ENCODE data around the gene CAMTA2. TPM values are rescaled to one million over a fixed set of nuclear protein-coding genes. Genes with fewer than 3 reads are reported as not detected.

The CAMTA2 gene
- total RNA-seq, 3 donors from 2014 or later: 87.8 to 141 (median 101) TPM

DNA sequence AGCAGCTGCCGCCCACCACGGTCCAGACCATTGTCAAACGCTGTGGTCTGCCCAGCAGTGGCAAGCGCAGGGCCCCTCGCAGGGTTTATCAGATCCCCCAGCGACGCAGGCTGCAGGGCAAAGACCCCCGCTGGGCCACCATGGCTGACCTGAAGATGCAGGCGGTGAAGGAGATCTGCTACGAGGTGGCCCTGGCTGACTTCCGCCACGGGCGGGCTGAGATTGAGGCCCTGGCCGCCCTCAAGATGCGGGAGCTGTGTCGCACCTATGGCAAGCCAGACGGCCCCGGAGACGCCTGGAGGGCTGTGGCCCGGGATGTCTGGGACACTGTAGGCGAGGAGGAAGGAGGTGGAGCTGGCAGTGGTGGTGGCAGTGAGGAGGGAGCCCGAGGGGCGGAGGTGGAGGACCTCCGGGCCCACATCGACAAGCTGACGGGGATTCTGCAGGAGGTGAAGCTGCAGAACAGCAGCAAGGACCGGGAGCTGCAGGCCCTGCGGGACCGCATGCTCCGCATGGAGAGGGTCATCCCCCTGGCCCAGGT, 34.8 kb upstream of the CAMTA2 start:
- no peak for ATAC-seq
- peaks cover 4% of the 10 kb centered on the region for H3K4me1 Mint-ChIP-seq (ENCODE audit: low read depth)

DNA sequence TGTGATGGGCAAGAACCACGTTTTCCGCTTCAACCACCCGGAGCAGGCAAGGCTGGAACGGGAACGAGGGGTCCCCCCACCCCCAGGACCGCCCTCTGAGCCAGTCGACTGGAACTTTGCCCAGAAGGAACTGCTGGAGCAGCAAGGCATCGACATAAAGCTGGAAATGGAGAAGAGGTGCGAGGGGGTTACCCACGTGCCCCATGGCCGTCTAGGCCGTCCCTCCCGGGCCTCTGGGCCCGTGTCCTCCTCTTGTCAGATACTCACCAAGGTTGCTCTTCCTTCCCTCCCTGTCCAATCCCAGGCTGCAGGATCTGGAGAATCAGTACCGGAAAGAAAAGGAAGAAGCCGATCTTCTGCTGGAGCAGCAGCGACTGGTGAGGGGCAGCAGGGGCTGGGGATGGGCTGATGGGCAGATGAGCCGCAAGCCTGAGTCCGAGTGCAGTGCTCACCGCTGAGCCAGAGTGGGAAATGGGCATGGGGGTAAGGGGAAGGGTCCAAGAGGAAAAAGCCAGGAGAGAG, 33.1 kb upstream of the CAMTA2 start:
- DNase-seq (no peak), ATAC-seq (no peak)
- Mint-ChIP-seq H3K4me1 (ENCODE audit: low read depth) (peaks cover 6% of the 10 kb centered on the region), H3K36me3 (ENCODE audit: insufficient read depth) (peaks cover 10% of the 10 kb centered on the region), H3K27me3 (ENCODE audit: low read depth) (no peaks in the 10 kb centered on the region), H3K9me3 (no peaks in the 10 kb centered on the region), H3K4me3 (no peak overlapping the region)

More for the DNA sequence above, 34.8 kb upstream of the CAMTA2 start:
- H3K4me3 Mint-ChIP-seq: no peak overlapping the region
- no peaks in the 10 kb centered on the region for H3K9me3 Mint-ChIP-seq
- H3K27me3 Mint-ChIP-seq (ENCODE audit: low read depth): no peaks in the 10 kb centered on the region
- peaks cover 10% of the 10 kb centered on the region for H3K36me3 Mint-ChIP-seq (ENCODE audit: insufficient read depth)
- DNase-seq: no peak

DNA sequence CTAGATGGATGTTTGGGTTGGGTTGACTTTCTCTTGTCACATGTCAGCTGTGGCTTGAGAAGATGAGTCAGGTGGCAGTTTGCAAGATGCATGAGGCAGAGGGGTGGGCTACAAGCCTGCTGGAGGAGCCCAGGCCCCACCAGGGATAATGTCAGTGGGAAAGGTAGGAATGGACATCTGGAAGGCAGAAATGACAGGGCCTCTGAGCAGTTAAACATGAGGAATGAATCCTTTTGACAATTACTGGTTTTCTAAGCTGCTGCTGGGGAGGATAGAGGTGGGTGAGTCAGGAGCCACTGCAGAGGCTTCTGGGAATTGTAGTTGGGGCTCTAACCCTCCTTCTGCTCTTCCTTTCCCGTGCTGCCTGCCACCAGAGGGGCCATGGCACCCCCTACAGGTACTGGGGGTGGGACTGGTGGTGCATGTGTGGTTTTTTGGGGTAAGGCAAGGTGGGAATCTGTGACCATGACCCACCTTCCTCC, 32.0 kb upstream of the CAMTA2 start:
- DNase-seq (peak; percentile 32), ATAC-seq (peak; percentile 94 to 96)
- H3K9me3 Mint-ChIP-seq: no peaks in the 10 kb centered on the region
- H3K4me1 Mint-ChIP-seq (ENCODE audit: low read depth): peaks cover 6% of the 10 kb centered on the region
- H3K36me3 Mint-ChIP-seq (ENCODE audit: insufficient read depth): peaks cover 10% of the 10 kb centered on the region
- H3K4me3 Mint-ChIP-seq: no peak overlapping the region
- H3K27me3 Mint-ChIP-seq (ENCODE audit: low read depth): no peaks in the 10 kb centered on the region

DNA sequence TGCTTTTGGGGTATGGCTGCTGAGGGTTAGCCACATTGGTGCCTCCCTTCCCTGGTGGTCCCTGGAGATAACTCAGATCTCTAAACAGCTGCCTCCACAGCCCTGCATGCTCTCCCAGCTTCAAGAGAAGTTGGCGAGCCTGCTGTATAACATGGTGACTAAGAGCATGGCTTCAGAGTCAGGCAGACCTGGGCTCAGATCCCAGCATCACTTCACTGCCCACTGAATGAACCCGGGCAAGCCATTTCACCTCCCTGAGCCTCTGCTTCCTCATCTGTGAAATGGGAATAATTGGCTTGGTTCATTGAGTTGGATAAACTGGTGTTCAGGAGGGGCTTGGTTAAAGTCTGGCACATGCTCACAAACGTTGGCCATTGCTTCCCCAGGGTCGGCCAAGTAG, 26.9 kb upstream of the CAMTA2 start:
- Mint-ChIP-seq H3K27me3 (ENCODE audit: low read depth) (no peaks in the 10 kb centered on the region), H3K4me3 (no peak overlapping the region), H3K36me3 (ENCODE audit: insufficient read depth) (peaks cover 10% of the 10 kb centered on the region), H3K9me3 (no peaks in the 10 kb centered on the region), H3K4me1 (ENCODE audit: low read depth) (peaks cover 9% of the 10 kb centered on the region)
- DNase-seq (no peak), ATAC-seq (no peak)

DNA sequence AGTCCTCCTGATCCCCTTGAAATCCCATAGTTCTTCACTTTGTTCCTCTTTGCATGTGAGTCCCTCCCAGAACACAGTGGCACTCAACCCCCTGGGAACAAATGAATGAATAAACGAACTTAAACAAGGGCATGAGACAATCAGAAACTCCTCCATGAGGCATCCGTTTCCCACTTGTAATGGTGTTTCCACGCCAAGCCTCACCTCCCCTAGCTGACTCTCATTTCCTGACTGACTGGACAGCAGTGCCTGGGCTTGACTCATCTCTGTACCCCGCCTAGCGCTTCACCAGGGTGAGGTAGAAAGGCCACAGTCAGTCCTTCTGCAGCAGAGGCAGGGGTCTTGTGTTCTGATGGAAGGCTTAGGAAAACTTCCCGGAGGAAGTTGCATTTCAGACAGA, 24.5 kb upstream of the CAMTA2 start:
- Mint-ChIP-seq H3K9me3 (no peaks in the 10 kb centered on the region), H3K4me3 (peak overlapping the region; percentile 26), H3K36me3 (ENCODE audit: insufficient read depth) (peaks cover 29% of the 10 kb centered on the region), H3K27me3 (ENCODE audit: low read depth) (no peaks in the 10 kb centered on the region), H3K4me1 (ENCODE audit: low read depth) (peaks cover 5% of the 10 kb centered on the region)
- DNase-seq: no peak
- ATAC-seq: peak in 1 of 2 donors; percentile 67

DNA sequence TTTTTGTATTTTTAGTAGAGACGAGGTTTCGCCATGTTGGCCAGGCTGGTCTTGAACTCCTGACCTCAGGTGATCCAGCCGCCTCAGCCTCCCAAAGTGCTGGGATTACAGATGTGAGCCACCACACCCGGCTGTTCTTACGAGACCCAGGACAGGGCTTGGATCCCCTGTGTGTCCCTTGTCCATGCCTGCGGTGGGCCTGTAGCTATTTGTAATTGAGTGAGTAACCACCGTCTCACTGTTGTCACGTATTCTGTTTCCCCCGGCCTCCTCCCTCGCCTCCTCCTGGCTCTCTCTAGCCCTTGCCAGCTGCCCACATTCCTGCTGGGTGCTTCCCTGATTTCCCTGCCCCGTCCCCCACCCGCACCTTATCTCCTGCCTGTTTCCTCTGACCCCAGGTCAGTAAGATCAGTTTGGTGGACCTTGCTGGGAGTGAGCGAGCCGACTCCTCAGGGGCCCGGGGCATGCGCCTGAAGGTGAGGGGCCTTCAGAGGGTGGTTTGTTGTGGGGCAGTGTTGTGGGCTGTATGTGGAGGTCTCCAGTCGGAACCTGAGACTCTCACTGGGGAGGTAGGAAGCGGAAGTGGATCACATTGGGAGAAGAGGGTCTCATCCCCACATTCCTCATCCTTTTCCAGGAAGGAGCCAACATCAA, 15.9 kb upstream of the CAMTA2 start:
- peaks cover 16% of the 10 kb centered on the region for H3K4me1 Mint-ChIP-seq (ENCODE audit: low read depth)
- H3K27me3 Mint-ChIP-seq (ENCODE audit: low read depth): no peaks in the 10 kb centered on the region
- H3K4me3 Mint-ChIP-seq: no peak overlapping the region
- ATAC-seq (no peak), DNase-seq (no peak)
- peaks cover 47% of the 10 kb centered on the region for H3K36me3 Mint-ChIP-seq (ENCODE audit: insufficient read depth)
- no peaks in the 10 kb centered on the region for H3K9me3 Mint-ChIP-seq

DNA sequence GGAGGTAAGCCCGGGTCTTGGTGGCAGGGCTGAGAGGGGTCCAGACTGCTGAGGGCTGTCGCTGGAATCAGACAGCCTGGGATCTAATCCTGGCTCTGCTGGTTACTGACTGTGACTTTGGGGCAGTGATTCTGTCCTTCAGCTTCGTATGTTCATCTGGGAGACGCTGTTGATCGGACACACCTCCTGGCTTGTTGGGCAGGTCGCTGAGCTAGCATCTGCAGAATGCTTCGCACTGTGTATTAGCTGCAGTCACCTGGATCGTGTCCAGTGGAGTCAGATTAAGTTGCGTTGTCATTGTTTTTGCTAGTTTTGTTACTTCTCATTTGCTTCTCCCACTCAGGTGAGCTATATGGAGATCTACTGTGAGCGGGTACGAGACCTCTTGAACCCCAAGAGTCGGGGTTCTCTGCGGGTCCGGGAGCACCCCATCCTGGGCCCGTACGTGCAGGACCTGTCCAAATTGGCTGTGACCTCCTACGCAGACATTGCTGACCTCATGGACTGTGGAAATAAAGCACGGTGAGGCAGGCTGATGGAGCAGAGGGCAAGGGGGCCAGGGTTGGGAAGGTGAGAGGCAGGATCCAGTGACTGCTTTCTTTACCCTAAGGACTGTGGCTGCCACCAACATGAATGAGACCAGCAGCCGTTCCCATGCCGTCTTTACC, 14.8 kb upstream of the CAMTA2 start:
- Mint-ChIP-seq H3K9me3 (no peaks in the 10 kb centered on the region), H3K4me3 (no peak overlapping the region), H3K27me3 (ENCODE audit: low read depth) (no peaks in the 10 kb centered on the region), H3K36me3 (ENCODE audit: insufficient read depth) (peaks cover 36% of the 10 kb centered on the region), H3K4me1 (ENCODE audit: low read depth) (peaks cover 16% of the 10 kb centered on the region)
- ATAC-seq (no peak), DNase-seq (no peak)

DNA sequence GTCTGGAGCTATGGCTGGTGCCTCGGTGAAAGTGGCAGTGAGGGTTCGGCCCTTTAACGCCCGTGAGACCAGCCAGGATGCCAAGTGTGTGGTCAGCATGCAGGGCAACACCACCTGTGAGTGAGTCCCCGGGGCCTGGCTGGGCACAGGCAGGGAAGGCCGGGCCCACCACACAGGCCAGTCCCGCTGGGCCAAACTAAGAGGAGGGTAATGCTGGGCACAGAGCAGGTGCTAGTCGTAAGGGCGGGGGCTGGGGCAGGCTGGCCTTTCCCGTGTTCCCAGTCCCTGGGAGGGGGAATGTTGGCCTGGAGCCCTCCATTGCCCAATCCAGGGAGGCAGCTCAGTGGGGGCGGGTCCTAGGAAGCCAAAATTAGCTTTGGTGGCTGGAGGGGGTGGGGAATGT, 12.8 kb upstream of the CAMTA2 start:
- Mint-ChIP-seq H3K4me3 (no peak overlapping the region), H3K9me3 (no peaks in the 10 kb centered on the region), H3K27me3 (ENCODE audit: low read depth) (no peaks in the 10 kb centered on the region), H3K36me3 (ENCODE audit: insufficient read depth) (peaks cover 25% of the 10 kb centered on the region), H3K4me1 (ENCODE audit: low read depth) (peaks cover 22% of the 10 kb centered on the region)
- DNase-seq: no peak
- no peak for ATAC-seq

DNA sequence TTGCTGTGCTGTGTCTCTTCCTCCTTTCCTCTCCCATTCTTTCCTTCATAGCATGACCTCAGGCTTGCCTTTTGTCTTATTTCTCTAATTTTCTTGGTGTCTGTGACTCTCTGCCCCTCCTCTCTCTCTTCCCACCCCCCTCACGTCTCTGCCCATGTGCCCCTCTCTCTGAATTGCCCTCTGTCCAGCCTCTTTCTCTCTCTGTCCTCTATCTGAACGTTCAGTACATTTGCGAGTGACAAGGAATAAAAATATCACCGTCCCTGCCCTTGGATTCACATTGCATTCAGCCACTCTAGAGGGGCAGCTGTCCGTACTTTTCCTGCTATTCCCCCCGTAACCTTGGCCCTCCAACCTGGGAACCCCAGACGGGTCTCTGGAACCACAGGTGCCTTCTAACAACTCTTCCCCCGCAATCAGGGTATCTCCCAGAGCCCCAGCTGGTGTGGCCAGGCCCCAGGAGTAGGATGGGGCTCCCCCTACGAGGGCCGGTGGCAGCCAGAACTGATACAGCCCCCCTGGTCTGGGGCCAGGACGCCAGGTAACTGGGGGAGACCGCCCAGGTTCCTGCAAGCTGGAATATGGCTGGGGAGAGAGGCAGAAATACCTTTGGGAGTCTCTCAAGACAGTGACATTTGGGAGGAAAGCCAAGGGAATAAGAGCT, 12.1 kb upstream of the CAMTA2 start:
- peaks cover 25% of the 10 kb centered on the region for H3K4me1 Mint-ChIP-seq (ENCODE audit: low read depth)
- ATAC-seq (no peak), DNase-seq (no peak)
- H3K27me3 Mint-ChIP-seq (ENCODE audit: low read depth): no peaks in the 10 kb centered on the region
- peak overlapping the region; percentile 84 for H3K4me3 Mint-ChIP-seq
- H3K9me3 Mint-ChIP-seq: no peaks in the 10 kb centered on the region
- H3K36me3 Mint-ChIP-seq (ENCODE audit: insufficient read depth): peaks cover 18% of the 10 kb centered on the region

DNA sequence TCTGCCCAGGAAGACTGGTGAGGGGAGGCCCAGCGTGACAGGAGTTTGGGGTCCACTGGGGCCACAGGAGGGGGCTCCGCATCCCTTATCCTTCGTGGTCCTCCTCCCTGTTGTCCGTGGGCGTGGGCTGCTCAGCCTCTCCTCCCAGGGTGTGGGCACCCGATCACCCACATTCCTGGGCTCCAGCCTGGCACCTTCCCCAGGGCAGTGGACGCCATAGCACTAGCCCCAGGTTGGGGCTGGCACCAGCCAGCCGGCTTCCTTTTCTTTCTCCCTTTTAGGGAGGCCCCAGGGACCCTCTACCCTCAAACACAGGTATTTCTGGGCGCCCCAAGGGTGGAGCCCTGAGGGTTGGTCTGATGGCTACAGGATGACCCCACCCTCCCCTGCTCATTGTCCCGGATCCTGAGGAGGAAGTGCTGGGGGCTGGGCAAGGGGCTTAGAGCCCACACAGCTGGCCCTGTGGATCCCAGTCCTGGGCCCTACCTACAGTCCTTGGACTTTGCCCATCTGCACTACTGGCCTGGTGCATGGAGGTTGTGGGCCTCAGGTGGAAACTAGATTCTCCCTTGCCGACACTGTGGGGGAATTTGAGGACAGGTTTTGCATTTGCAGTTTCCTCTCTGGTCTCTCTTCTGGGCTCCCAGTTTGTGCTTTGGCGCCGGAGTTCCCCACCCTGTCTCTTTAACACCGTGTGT, 11.4 kb upstream of the CAMTA2 start:
- ATAC-seq: no peak
- Mint-ChIP-seq H3K36me3 (ENCODE audit: insufficient read depth) (peaks cover 13% of the 10 kb centered on the region), H3K9me3 (no peaks in the 10 kb centered on the region)

DNA sequence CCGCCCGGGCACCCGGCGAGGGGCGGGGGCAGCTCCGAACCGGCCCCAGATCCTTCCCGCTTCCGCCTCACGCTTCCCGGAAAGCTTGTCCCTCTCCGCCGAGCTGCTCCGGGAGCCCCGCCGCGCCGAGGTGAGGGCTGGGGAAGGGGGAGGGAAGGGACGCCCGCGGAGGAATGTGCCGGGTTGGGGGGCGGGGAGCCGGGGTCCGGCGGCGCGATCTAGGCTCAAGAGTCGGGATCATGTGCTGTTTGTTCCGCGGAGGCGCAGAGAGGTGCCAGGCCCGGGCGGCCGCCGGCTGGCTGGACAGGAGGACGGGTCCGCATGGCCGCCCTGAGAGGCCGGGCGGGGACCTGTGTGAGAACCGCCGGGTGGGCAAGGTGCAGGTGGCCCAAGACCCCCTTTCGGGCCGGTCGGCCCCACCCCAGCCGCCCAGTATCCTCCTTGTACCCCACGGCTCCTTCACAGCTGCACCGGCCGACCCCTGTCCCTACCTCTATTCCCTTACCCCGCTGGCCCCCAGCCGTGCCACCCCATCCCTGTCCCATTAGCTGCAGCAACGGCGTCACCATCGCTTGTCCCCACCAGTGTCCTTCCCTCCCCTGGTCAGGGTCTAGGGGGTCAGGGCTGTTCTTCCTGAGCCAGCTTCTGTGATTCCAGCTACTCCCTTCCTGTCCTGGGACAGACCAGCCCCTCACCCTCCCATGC, 10.7 kb upstream of the CAMTA2 start:
- ATAC-seq (peak in 1 of 2 donors; percentile 31), DNase-seq (no peak)
- Mint-ChIP-seq H3K27me3 (ENCODE audit: low read depth) (no peaks in the 10 kb centered on the region), H3K4me1 (ENCODE audit: low read depth) (peaks cover 25% of the 10 kb centered on the region), H3K9me3 (no peaks in the 10 kb centered on the region), H3K36me3 (ENCODE audit: insufficient read depth) (peaks cover 10% of the 10 kb centered on the region), H3K4me3 (peak overlapping the region; percentile 84)

More for the DNA sequence above, 11.4 kb upstream of the CAMTA2 start:
- H3K4me1 Mint-ChIP-seq (ENCODE audit: low read depth): peaks cover 25% of the 10 kb centered on the region
- H3K4me3 Mint-ChIP-seq: peak overlapping the region; percentile 84
- no peaks in the 10 kb centered on the region for H3K27me3 Mint-ChIP-seq (ENCODE audit: low read depth)
- no peak for DNase-seq

DNA sequence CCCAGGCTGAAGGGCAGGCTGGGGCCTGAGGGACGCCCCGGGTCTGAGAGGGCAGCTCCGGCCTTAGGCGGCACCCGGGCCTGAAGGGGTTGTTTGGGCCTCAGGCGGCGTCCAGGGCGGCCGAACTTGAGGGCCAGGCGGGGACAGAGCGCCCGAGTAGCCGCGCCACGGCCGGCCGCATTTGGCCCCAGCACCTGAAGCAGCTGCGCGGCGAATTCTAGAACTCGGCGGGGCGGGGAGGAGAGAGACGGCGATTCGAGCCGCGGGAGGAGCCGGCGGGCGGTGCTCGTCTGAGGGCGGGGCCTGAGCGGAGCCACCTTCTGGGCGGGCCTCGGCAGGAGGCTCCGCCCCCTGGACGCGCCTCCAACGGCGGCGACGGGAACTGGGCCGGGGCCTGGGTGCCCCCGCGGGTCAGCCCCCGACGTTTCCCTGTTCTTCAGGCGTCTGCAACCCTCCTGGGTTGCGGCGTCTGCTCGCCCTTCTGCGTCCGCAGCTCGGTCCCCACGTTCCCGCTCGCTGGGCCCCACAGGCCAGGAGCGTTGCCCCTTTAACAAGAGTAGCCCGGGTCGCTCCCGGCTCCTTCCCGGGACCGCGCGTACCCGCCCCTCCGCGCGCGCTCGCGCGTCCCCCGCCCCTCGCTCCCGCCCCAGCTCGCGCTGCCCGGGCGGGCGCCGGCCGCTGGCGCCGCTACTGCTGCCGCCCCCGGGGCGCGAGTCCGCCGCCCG, 10.0 kb upstream of the CAMTA2 start, which contains the start of the genes INCA1 and KIF1C:
INCA1 (minus strand) TSS at position 221 of the 725 bp plus-strand sequence. CDS start 3,085 bp downstream, outside the sequence.
KIF1C (plus strand) TSS at position 649 of the 725 bp plus-strand sequence. CDS start 2,297 bp downstream, outside the sequence.
- ATAC-seq (peak; percentile 95), DNase-seq (peak; percentile 88)
- no peaks in the 10 kb centered on the region for H3K9me3 Mint-ChIP-seq
- no peaks in the 10 kb centered on the region for H3K27me3 Mint-ChIP-seq (ENCODE audit: low read depth)
- H3K4me3 Mint-ChIP-seq: peak within 1 kb of the TSS; percentile 84
- H3K36me3 Mint-ChIP-seq (ENCODE audit: insufficient read depth): peaks cover 10% of the 10 kb centered on the region
- H3K4me1 Mint-ChIP-seq (ENCODE audit: low read depth): peaks cover 25% of the 10 kb centered on the region
